Body of pancreas (tissue), 4 donors: ENCODE measurements around the gene TBC1D24. TPM values are rescaled to one million over a fixed set of nuclear protein-coding genes. Genes with fewer than 3 reads are reported as not detected.

Experiments used
- ATAC-seq: fragments of 150-250 bp; one replicate; pipeline ENCODE4 v1.9.1; 2016
- DNase-seq, 4 donors: peaks; one replicate each; pipeline ENCODE4 v3.0.0-alpha.2; 2019
- H3K27ac ChIP-seq, 4 donors: fragments of 200-600 bp; sonication (generic); 1 replicate in 3 of 4; 2 replicates in 1 of 4; pipeline versions ENCODE4 v1.5.1 to v1.6.1; 2016 to 2019; ENCODE audit warnings: mild to moderate bottlenecking in 1 of 4, mixed read lengths in 1 of 4, moderate library complexity in 1 of 4
- H3K27me3 ChIP-seq, 2 donors: fragments of 200-600 bp; sonication (generic); one replicate each; pipeline ENCODE4 v1.6.0; 2016; ENCODE audit warnings: mild to moderate bottlenecking in 1 of 2
- H3K36me3 ChIP-seq, 2 donors: fragments of 200-600 bp; sonication (generic); replicated peaks in 1 of 2; 2 replicates each; pipeline ENCODE4 v1.5.1; 2016; ENCODE audit warnings: low read depth in 2 of 2; ENCODE audit not compliant: insufficient read depth in 1 of 2
- H3K4me1 ChIP-seq: fragments of 200-600 bp; sonication (generic); one replicate; pipeline ENCODE4 v1.6.0; 2016
- H3K4me3 ChIP-seq, 2 donors: fragments of 200-600 bp; sonication (generic); 1 replicate in 1 of 2; 2 replicates in 1 of 2; pipeline ENCODE4 v1.5.1; 2016 to 2019
- H3K9me3 ChIP-seq, 3 donors: fragments of 200-600 bp; sonication (generic); 1 replicate in 2 of 3; 2 replicates in 1 of 3; pipeline ENCODE4 v1.5.1; 2016
- POLR2A ChIP-seq, 3 donors: fragments of 450-650 bp; IDR thresholded peaks; one replicate each; pipeline ENCODE4 v1.6.1; 2016; ENCODE audit warnings: antibody characterized with exemption in 3 of 3, mild to moderate bottlenecking in 2 of 3
- WGBS, 2 donors: methylation state at CpG; one replicate each; pipeline ENCODE4 v1.1.5; 2017; 5-methylcytosine and 5-hydroxymethylcytosine counted together
- intact Hi-C: fragments of 100-400 bp; cut with DNase I; formaldehyde crosslinking; loops from one replicate; pipeline ENCODE4 v1.15.1; 2023
- total RNA-seq, 2 donors: library from RNA; depleted of rRNA; stranded (reverse); fragments of >200 nt; gene quantifications; one replicate each; pipeline ENCODE4 v1.1.0, GENCODE V29; 2016
- TF ChIP-seq, protein P1 (sequence below), 7 experiments: fragments of 450-650 bp in 4 of 7; fragments of 200-600 bp in 3 of 7; sonication (generic) in 3 of 7; IDR thresholded peaks; one replicate each; pipeline ENCODE4 v1.5.1; 2016 to 2019; ENCODE audit warnings: antibody characterized with exemption in 7 of 7

The TBC1D24 gene
- total RNA-seq, 2 donors from 2014 or later = 18.7 to 30.0 TPM

DNA sequence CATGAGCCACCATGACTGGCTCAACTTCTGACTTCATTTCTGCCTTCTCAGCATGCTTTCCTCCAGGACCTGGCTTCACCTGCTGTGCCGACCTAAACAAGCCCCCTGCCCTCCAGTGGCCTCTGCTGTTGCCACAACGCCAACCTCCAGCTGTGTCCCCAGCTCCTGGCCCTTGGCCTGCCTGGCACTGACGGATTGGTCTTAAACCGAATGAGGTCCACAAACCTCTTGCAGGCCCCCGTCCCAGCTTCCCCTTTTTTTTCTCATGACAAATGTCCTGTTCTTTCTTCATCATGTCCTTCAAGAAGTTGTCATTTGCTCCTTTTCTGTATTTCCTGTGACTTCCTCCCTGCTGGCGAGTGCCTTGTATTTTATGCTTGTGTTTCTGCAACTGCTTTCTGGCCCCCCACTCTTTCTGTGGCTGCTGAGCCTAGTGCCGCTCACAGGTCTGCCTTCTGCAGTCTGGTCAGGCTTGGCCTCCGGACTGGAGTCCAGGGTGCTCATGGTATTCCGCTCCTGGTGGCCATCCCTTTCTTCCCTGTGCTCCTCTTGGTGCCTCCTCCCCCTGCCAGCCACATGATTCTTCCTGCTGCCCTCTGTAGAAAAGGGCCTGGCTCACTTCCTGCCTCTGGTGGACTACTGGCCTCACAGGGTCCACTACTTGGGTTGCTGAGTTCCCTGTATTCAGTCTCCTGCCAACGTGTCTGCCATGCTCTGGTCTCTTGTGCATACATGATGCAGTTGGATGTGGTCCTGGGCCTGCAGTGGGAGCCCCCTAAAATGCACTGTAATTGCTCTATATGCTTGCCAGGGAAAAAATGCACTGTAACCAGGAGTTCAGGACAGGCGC, 41.7 kb downstream of the TBC1D24 start:
- no peak overlapping the region for H3K4me3 ChIP-seq
- intact Hi-C loops = no loop called here
- ATAC-seq = no peak
- whole genome bisulfite sequencing, 2 donors = 40 to 56% methylated on average over 10 to 11 of the region's 11 CpGs
- H3K4me1 ChIP-seq = peaks cover 77% of the 10 kb centered on the region
- DNase-seq = peak in 3 of 4 donors; percentile 15 to 53 (median 28)
- no peaks in the 10 kb centered on the region for H3K36me3 ChIP-seq
- no peaks in the 10 kb centered on the region for H3K27me3 ChIP-seq
- TF ChIP-seq, protein P1, sequence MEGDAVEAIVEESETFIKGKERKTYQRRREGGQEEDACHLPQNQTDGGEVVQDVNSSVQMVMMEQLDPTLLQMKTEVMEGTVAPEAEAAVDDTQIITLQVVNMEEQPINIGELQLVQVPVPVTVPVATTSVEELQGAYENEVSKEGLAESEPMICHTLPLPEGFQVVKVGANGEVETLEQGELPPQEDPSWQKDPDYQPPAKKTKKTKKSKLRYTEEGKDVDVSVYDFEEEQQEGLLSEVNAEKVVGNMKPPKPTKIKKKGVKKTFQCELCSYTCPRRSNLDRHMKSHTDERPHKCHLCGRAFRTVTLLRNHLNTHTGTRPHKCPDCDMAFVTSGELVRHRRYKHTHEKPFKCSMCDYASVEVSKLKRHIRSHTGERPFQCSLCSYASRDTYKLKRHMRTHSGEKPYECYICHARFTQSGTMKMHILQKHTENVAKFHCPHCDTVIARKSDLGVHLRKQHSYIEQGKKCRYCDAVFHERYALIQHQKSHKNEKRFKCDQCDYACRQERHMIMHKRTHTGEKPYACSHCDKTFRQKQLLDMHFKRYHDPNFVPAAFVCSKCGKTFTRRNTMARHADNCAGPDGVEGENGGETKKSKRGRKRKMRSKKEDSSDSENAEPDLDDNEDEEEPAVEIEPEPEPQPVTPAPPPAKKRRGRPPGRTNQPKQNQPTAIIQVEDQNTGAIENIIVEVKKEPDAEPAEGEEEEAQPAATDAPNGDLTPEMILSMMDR (IDR thresholded peaks at IDR 0.05) = no peak
- peak in 1 of 3 donors; percentile 36 for TF ChIP-seq POLR2A (IDR thresholded peaks at IDR 0.05)
- H3K27ac ChIP-seq = peak overlapping the region in 3 of 4 donors; percentile 96 to 99 (median 97)
- H3K9me3 ChIP-seq = no peaks in the 10 kb centered on the region

DNA sequence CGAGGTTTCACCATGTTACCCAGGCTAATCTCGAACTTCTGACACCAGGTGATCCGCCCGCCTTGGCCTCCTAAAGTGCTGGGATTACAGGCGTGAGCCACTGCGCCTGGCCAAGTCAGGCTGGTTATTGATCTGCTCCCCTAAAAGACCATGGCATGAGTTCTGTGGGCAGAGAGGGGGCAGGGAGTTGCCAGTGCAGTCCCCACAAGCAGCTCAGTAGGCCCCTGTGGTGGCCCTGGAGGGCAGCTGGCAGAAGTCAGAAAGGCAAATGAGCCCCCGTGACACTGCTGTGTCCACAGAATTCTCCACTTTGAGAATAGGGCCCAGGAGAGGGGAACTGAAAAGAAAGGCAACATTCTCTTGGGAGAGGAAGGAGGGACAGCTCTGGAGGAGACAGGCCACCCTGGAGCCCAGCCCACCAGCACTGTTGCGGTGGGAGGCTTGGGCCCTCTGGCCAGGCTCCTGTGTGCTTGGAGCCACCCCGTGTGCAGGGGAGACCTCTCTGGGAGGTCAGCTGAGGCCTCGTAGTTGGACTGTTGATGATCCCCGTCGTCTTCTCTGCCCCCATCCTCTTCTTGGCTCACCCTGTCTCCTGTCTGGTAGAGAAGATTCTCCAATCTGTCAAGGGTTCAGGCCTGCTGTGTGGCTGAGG, 43.2 kb downstream of the TBC1D24 start:
- H3K4me1 ChIP-seq = peaks cover 65% of the 10 kb centered on the region
- H3K27me3 ChIP-seq = no peaks in the 10 kb centered on the region
- intact Hi-C loops = no loop called here
- ATAC-seq (no peak), DNase-seq (peak in 1 of 4 donors; percentile 9)
- TF ChIP-seq POLR2A (IDR thresholded peaks at IDR 0.05) = no peak
- TF ChIP-seq, protein P1 (IDR thresholded peaks at IDR 0.05) = no peak
- no peaks in the 10 kb centered on the region for H3K36me3 ChIP-seq
- no peak overlapping the region for H3K4me3 ChIP-seq
- H3K9me3 ChIP-seq = no peaks in the 10 kb centered on the region
- H3K27ac ChIP-seq = peak overlapping the region in 3 of 4 donors; percentile 16 to 97 (median 66)
- WGBS, 2 donors = 59 to 60% methylated on average over 11 to 12 of the region's 12 CpGs

DNA sequence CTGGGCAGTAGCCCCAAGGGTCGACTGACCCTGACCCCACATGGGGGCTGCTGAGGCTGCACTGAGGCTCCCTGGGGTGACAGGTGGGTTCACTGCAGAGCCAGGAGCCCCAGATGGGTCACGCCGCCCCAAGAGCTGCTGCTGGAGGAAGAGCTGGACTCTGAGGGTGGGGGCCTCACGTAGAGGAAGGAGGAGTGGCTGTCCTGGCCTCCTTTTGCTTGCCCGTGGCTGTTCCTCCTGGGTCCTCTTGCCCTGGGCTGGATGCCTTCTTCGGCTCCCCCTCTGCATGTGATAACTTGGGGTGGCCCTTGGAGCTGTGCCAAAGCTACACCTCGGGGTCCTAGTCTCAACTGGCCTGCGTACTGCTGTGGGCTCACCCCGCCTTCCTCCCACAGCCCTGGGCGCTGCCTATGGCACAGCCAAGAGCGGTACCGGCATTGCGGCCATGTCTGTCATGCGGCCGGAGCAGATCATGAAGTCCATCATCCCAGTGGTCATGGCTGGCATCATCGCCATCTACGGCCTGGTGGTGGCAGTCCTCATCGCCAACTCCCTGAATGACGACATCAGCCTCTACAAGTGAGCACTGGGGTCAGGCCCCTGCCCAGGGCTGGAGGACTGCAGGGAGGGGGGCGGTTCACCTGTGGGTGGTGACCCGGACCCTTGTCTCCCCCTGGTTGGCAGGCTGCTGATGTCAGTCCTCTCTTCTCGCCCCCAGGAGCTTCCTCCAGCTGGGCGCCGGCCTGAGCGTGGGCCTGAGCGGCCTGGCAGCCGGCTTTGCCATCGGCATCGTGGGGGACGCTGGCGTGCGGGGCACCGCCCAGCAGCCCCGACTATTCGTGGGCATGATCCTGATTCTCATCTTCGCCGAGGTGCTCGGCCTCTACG, 44.1 kb downstream of the TBC1D24 start:
- no peak for TF ChIP-seq POLR2A (IDR thresholded peaks at IDR 0.05)
- TF ChIP-seq, protein P1 (IDR thresholded peaks at IDR 0.05) = no peak
- H3K27ac ChIP-seq = peak overlapping the region in 3 of 4 donors; percentile 53 to 97 (median 66)
- H3K9me3 ChIP-seq = no peaks in the 10 kb centered on the region
- WGBS, 2 donors = 73 to 88% methylated on average over 28 to 30 of the region's 39 CpGs
- DNase-seq (peak in 2 of 4 donors; percentile 40 to 42), ATAC-seq (no peak)
- H3K4me3 ChIP-seq = no peak overlapping the region
- no peaks in the 10 kb centered on the region for H3K27me3 ChIP-seq
- peaks cover 0 to under 1% of the 10 kb centered on the region in 2 donors for H3K36me3 ChIP-seq
- peaks cover 61% of the 10 kb centered on the region for H3K4me1 ChIP-seq
- intact Hi-C loops = no loop called here

DNA sequence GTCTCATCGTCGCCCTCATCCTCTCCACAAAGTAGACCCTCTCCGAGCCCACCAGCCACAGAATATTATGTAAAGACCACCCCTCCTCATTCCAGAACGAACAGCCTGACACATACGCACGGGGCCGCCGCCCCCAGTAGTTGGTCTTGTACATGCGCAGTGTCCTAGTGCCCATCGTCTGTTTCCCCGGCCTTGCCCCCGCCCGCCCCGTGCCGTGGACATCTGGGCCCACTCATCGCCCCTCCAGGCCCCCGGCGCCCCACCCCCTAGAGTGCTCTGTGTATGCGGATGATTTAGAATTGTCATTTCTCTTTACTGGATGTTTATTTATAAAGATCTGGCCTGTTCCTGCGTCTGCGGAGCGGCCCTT, 44.8 kb downstream of the TBC1D24 start:
- Histone ChIP-seq H3K4me3 (no peak overlapping the region), H3K27ac (peak overlapping the region; percentile 18 to 97 (median 60)), H3K9me3 (no peaks in the 10 kb centered on the region), H3K36me3 (peaks cover 0 to 1% of the 10 kb centered on the region in 2 donors), H3K4me1 (peaks cover 61% of the 10 kb centered on the region), H3K27me3 (no peaks in the 10 kb centered on the region)
- ATAC-seq (peak; percentile 3), DNase-seq (peak in 1 of 4 donors; percentile 13)
- no peak for TF ChIP-seq POLR2A (IDR thresholded peaks at IDR 0.05)
- TF ChIP-seq, protein P1 (IDR thresholded peaks at IDR 0.05) = no peak
- 44 to 58% methylated on average over 20 to 22 of the region's 22 CpGs for WGBS, 2 donors
- intact Hi-C loops = no loop called here
